Keratinocyte (primary cell): ENCODE results near the gene RANBP2. TPM values are rescaled to one million over a fixed set of nuclear protein-coding genes. Genes with fewer than 3 reads are reported as not detected.

ENCODE experiments used
- DNase-seq: peaks from one replicate; pipeline ENCODE4 v3.0.0-alpha.2; 2011; ENCODE audit warnings: low read depth, missing footprints, low spot score
- FAIRE-seq: peaks from 2 replicates; lab custom pipeline; 2011; peaks lifted over from hg19 to GRCh38; lab: Jason Lieb, UNC
- H2AFZ ChIP-seq: 2 replicates; pipeline ENCODE4 v1.6.0; 2012; ENCODE audit warnings: low read length, control low read depth, inconsistent platforms; ENCODE audit not compliant: control insufficient read depth
- H3K27ac ChIP-seq: 2 replicates; pipeline ENCODE4 v1.5.1; 2011; ENCODE audit warnings: low read length; ENCODE audit not compliant: control insufficient read depth, insufficient read depth
- H3K27me3 ChIP-seq: 3 replicates; pipeline ENCODE4 v1.6.0; 2011; ENCODE audit warnings: low read length; ENCODE audit not compliant: control insufficient read depth, insufficient read depth; ENCODE audit errors: extremely low read depth
- H3K36me3 ChIP-seq, 2 experiments: 2 replicates in 1 of 2; 3 replicates in 1 of 2; pipeline ENCODE4 v1.5.1; 2011; ENCODE audit warnings: low read length in 2 of 2, mild to moderate bottlenecking in 1 of 2; ENCODE audit not compliant: control insufficient read depth in 2 of 2, insufficient read depth in 2 of 2; ENCODE audit errors: extremely low read depth in 1 of 2
- H3K4me1 ChIP-seq: 3 replicates; pipeline ENCODE4 v1.5.1; 2011; ENCODE audit warnings: low read length; ENCODE audit not compliant: control insufficient read depth, insufficient read depth; ENCODE audit errors: extremely low read depth
- H3K4me2 ChIP-seq: 3 replicates; pipeline ENCODE4 v1.6.0; 2011; ENCODE audit warnings: low read depth, low read length; ENCODE audit not compliant: control insufficient read depth, insufficient read depth; ENCODE audit errors: extremely low read depth
- H3K4me3 ChIP-seq, 3 experiments: fragments of 200-600 bp in 1 of 3; sonication (generic) in 1 of 3; 2 replicates in 2 of 3; 3 replicates in 1 of 3; pipeline ENCODE4 v1.5.1; 2011 to 2016; ENCODE audit warnings: low read length in 3 of 3, mild to moderate bottlenecking in 3 of 3, control low read depth in 2 of 3, inconsistent platforms in 1 of 3, low read depth in 1 of 3, mixed read lengths in 1 of 3, mixed run types in 1 of 3, moderate library complexity in 1 of 3; ENCODE audit not compliant: control insufficient read depth in 2 of 3, insufficient read depth in 2 of 3; ENCODE audit errors: extremely low read depth in 1 of 3
- H3K79me2 ChIP-seq: 2 replicates; pipeline ENCODE4 v1.6.0; 2012; ENCODE audit warnings: low read length; ENCODE audit not compliant: control insufficient read depth, insufficient read depth
- H3K9ac ChIP-seq: 3 replicates; pipeline ENCODE4 v1.6.0; 2011; ENCODE audit warnings: low read length; ENCODE audit not compliant: control insufficient read depth, insufficient read depth; ENCODE audit errors: extremely low read depth
- H3K9me1 ChIP-seq: 3 replicates; pipeline ENCODE4 v1.6.0; 2011; ENCODE audit warnings: low read length; ENCODE audit not compliant: control insufficient read depth, insufficient read depth; ENCODE audit errors: extremely low read depth
- H3K9me3 ChIP-seq: 2 replicates; pipeline ENCODE4 v1.5.1; 2012; ENCODE audit warnings: low read depth, low read length; ENCODE audit not compliant: control insufficient read depth
- H4K20me1 ChIP-seq: 3 replicates; pipeline ENCODE4 v1.6.0; 2011; ENCODE audit warnings: low read length; ENCODE audit not compliant: control insufficient read depth, insufficient read depth; ENCODE audit errors: extremely low read depth
- CTCF ChIP-seq, 3 experiments: IDR thresholded peaks in 1 of 3; conservative IDR thresholded peaks in 1 of 3; optimal IDR thresholded peaks in 1 of 3; 2 replicates in 2 of 3; 3 replicates in 1 of 3; pipeline versions ENCODE3 to v1.5.1; 2011; ENCODE audit warnings: low read length in 3 of 3, mild to moderate bottlenecking in 3 of 3, moderate library complexity in 2 of 3, control low read depth in 1 of 3, inconsistent platforms in 1 of 3; ENCODE audit not compliant: insufficient read depth in 2 of 3; ENCODE audit errors: extremely low read depth in 1 of 3
- EZH2 ChIP-seq: IDR thresholded peaks from one replicate; pipeline ENCODE4 v1.6.1; 2012; ENCODE audit warnings: inconsistent platforms, mild to moderate bottlenecking, low read length, moderate library complexity
- dilution Hi-C: fragments of 300-500 bp; cut with MboI; formaldehyde crosslinking; loops from one replicate; pipeline ENCODE4 v1.7.0; 2020; ENCODE audit warnings: low sequenced_read_pairs; ENCODE audit not compliant: extremely low pct_ligation_motif_present
- polyA plus RNA-seq, 5 experiments: library from polyadenylated mRNA; depleted of rRNA in 3 of 5; stranded (reverse) in 3 of 5; stranded (forward) in 1 of 5; unstranded in 1 of 5; fragments of >200 nt; gene quantifications; 1 replicate in 1 of 5; 2 replicates in 3 of 5; 3 replicates in 1 of 5; pipeline versions ENCODE4 v1.2.1 to v1.2.3, GENCODE V29; 2011 to 2012; ENCODE audit warnings: missing spikeins in 2 of 5, low read depth in 1 of 5, low replicate concordance in 1 of 5

RANBP2 gene
- polyA plus RNA-seq, 1 donor (not counting 4 experiments of a cell fraction or from before 2014, with no cell fraction given), result 27.4 TPM

GRCh38 chr2:108691447-108691846 is 27.8 kb upstream of the RANBP2 start:
- FAIRE-seq, result no peak
- dilution Hi-C loops, result no loop called here

GRCh38 chr2:108701208-108701607 is 18.1 kb upstream of the RANBP2 start:
- H3K4me2 ChIP-seq, result no peak overlapping the region
- H2AFZ ChIP-seq, result no peak overlapping the region
- H3K4me3 ChIP-seq, result no peak overlapping the region
- H3K9me3 ChIP-seq, result no peaks in the 10 kb centered on the region
- dilution Hi-C loops, result no loop called here
- H4K20me1 ChIP-seq, result no peaks in the 10 kb centered on the region
- no peak overlapping the region for H3K27ac ChIP-seq
- no peak overlapping the region for H3K9ac ChIP-seq
- H3K27me3 ChIP-seq, result no peaks in the 10 kb centered on the region
- H3K79me2 ChIP-seq, result no peaks in the 10 kb centered on the region
- no peaks in the 10 kb centered on the region for H3K36me3 ChIP-seq
- H3K4me1 ChIP-seq, result no peaks in the 10 kb centered on the region
- TF ChIP-seq EZH2, result no peak
- no peak for TF ChIP-seq CTCF (optimal IDR thresholded peaks at IDR 0.05 in 1 of 3, IDR thresholded peaks at IDR 0.05 in 1 of 3, conservative IDR thresholded peaks at IDR 0.05 in 1 of 3; ENCODE audit: extremely low read depth in 1 of 3, insufficient read depth in 2 of 3, low read length in 3 of 3)
- H3K9me1 ChIP-seq, result no peaks in the 10 kb centered on the region
- FAIRE-seq, result no peak
- no peak for DNase-seq

More at GRCh38 chr2:108691447-108691846, 27.8 kb upstream of the RANBP2 start:
- no peaks in the 10 kb centered on the region for H3K36me3 ChIP-seq
- H3K79me2 ChIP-seq, result no peaks in the 10 kb centered on the region
- no peak overlapping the region for H2AFZ ChIP-seq
- no peaks in the 10 kb centered on the region for H3K9me1 ChIP-seq
- no peaks in the 10 kb centered on the region for H3K27me3 ChIP-seq
- H4K20me1 ChIP-seq, result no peaks in the 10 kb centered on the region
- no peak for DNase-seq
- no peaks in the 10 kb centered on the region for H3K4me1 ChIP-seq
- H3K9ac ChIP-seq, result no peak overlapping the region
- no peak overlapping the region for H3K4me2 ChIP-seq
- no peaks in the 10 kb centered on the region for H3K9me3 ChIP-seq
- H3K27ac ChIP-seq, result no peak overlapping the region
- H3K4me3 ChIP-seq, result no peak overlapping the region
- no peak for TF ChIP-seq EZH2
- TF ChIP-seq CTCF (optimal IDR thresholded peaks at IDR 0.05 in 1 of 3, IDR thresholded peaks at IDR 0.05 in 1 of 3, conservative IDR thresholded peaks at IDR 0.05 in 1 of 3; ENCODE audit: extremely low read depth in 1 of 3, insufficient read depth in 2 of 3, low read length in 3 of 3), result no peak
